Vagina (tissue), 2 donors: Measurements from ENCODE around the gene MBP.

Source experiments
- CTCF ChIP-seq, 3 experiments: fragments of 450-650 bp in 2 of 3; fragments of 200-600 bp in 1 of 3; sonication (generic) in 1 of 3; IDR thresholded peaks; one replicate each; pipeline ENCODE4 v1.5.1; 2017 to 2019; ENCODE audit warnings: antibody characterized with exemption in 3 of 3, mild to moderate bottlenecking in 2 of 3, moderate library complexity in 2 of 3
- POLR2A ChIP-seq, 2 donors: fragments of 450-650 bp; IDR thresholded peaks; one replicate each; pipeline ENCODE4 v1.6.1; 2017; ENCODE audit warnings: antibody characterized with exemption in 2 of 2, mild to moderate bottlenecking in 2 of 2, moderate library complexity in 2 of 2
- POLR2AphosphoS5 ChIP-seq, 2 donors: sonication (generic); formaldehyde crosslinking; IDR thresholded peaks; one replicate each; pipeline ENCODE4 v1.9.0; 2017; ENCODE audit warnings: antibody characterized with exemption in 2 of 2, mild to moderate bottlenecking in 2 of 2, low read depth in 1 of 2; ENCODE audit not compliant: insufficient read depth in 1 of 2

GRCh38 chr18:77119101-77119850 lies 13.3 kb downstream of the MBP start:
- no peak for TF ChIP-seq CTCF (IDR thresholded peaks at IDR 0.05)
- no peak for TF ChIP-seq POLR2A (IDR thresholded peaks at IDR 0.05)
- no peak for TF ChIP-seq POLR2AphosphoS5 (IDR thresholded peaks at IDR 0.05; ENCODE audit: insufficient read depth in 1 of 2, low read depth in 1 of 2)
